Loucy (cell line): ENCODE results near the gene SLC7A10.

Experiments
- H2AFZ ChIP-seq: fragments of 200-600 bp; sonication (generic); 2 replicates; pipeline ENCODE4 v1.6.0; 2016; ENCODE audit warnings: antibody characterized with exemption, mild to moderate bottlenecking, low read length, moderate library complexity
- H3F3A ChIP-seq: fragments of 200-600 bp; 2 replicates; pipeline ENCODE4 v1.6.0; 2016; ENCODE audit warnings: antibody characterized with exemption, low read depth, mild to moderate bottlenecking
- H3K27me3 ChIP-seq: fragments of 200-600 bp; sonication (generic); 2 replicates; pipeline ENCODE4 v1.6.1; 2014; ENCODE audit warnings: low read length, mild to moderate bottlenecking; ENCODE audit not compliant: insufficient read depth, poor library complexity, severe bottlenecking
- H3K36me3 ChIP-seq: fragments of 200-600 bp; sonication (generic); 2 replicates; pipeline ENCODE4 v1.6.1; 2016; ENCODE audit warnings: low read length; ENCODE audit not compliant: insufficient read depth
- H3K4me1 ChIP-seq: fragments of 200-600 bp; sonication (generic); 2 replicates; pipeline ENCODE4 v1.5.1; 2014; ENCODE audit warnings: low read length, mild to moderate bottlenecking; ENCODE audit not compliant: insufficient read depth, poor library complexity, severe bottlenecking
- H3K4me2 ChIP-seq: fragments of 200-600 bp; sonication (generic); 2 replicates; pipeline ENCODE4 v1.6.0; 2014; ENCODE audit warnings: antibody characterized with exemption, low read length, low read depth, mild to moderate bottlenecking; ENCODE audit not compliant: poor library complexity, severe bottlenecking
- H3K4me3 ChIP-seq: fragments of 200-600 bp; sonication (generic); 2 replicates; pipeline ENCODE4 v1.5.1; 2014; ENCODE audit warnings: low read length, mild to moderate bottlenecking, mixed read lengths; ENCODE audit not compliant: poor library complexity, severe bottlenecking
- H3K79me2 ChIP-seq: fragments of 200-600 bp; sonication (generic); 2 replicates; pipeline ENCODE4 v1.6.1; 2014; ENCODE audit warnings: low read length; ENCODE audit not compliant: insufficient read depth
- H3K9ac ChIP-seq: fragments of 200-600 bp; sonication (generic); 2 replicates; pipeline ENCODE4 v1.6.0; 2014; ENCODE audit warnings: mild to moderate bottlenecking, low read depth, low read length, moderate library complexity; ENCODE audit not compliant: poor library complexity, severe bottlenecking
- H3K9me2 ChIP-seq: fragments of 200-600 bp; sonication (generic); replicated peaks from 2 replicates; pipeline ENCODE4 v1.6.1; 2016; ENCODE audit warnings: low read depth, low read length, mixed read lengths
- H3K9me3 ChIP-seq: fragments of 200-600 bp; sonication (generic); 2 replicates; pipeline ENCODE4 v1.6.1; 2014; ENCODE audit warnings: mild to moderate bottlenecking, antibody characterized with exemption, low read length, low read depth; ENCODE audit not compliant: insufficient read depth
- H4K20me1 ChIP-seq: fragments of 200-600 bp; sonication (generic); 2 replicates; pipeline ENCODE4 v1.6.0; 2014; ENCODE audit warnings: antibody characterized with exemption, low read length, mild to moderate bottlenecking; ENCODE audit not compliant: insufficient read depth, poor library complexity, severe bottlenecking
- EZH2phosphoT487 ChIP-seq: fragments of 200-600 bp; IDR thresholded peaks from 2 replicates; pipeline ENCODE4 v1.6.1; 2018; ENCODE audit warnings: antibody characterized with exemption, mild to moderate bottlenecking, moderate library complexity, borderline replicate concordance
- TF ChIP-seq, protein P1 (sequence below): fragments of 200-600 bp; sonication (generic); conservative IDR thresholded peaks from 2 replicates; pipeline ENCODE4 v1.5.1; 2014; ENCODE audit warnings: mild to moderate bottlenecking, antibody characterized with exemption, low read length

The SLC7A10 gene

DNA sequence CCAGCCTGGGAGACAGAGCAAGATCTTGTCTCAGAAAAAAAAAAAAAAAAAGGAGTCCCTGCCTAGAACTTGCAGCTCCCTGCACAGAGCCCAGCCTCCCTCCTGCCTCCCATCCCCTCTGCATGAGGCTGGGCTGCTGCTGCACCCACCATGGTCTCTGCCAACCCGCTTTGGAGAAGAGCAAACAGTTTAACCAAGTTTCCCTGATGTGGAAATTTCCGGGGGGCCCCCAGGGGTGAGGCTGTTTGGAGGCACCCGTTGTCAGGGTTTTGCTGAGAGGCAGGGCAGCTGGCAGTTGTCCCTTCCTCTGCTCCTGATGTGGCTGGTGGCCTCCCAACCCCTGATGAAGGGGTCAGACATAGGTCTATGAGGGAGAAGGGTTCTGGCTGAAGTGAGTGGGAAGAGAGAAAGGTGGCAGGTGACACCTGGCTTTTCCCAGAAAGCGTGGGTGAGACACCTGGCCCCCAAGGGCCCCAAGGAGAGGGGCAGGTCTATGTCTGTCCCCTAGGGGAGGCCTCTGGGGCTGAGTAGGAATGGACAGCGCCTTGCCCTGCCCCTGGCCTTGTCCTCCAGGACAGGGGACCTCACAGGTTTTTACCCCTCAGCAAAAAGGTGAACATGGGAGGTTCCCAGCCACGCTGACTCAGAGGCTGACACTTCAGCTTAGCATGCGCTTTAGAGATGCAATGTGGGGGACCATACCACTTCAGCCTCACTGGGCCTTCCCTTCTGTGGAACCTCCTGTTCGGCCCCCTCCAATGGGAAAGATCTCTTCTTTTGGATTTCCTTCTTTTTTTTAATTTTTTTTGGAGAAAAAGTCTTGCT, 26.0 kb downstream of the SLC7A10 start:
- H3K9ac ChIP-seq: no peak overlapping the region
- H3K4me1 ChIP-seq: no peaks in the 10 kb centered on the region
- no peaks in the 10 kb centered on the region for H3K79me2 ChIP-seq
- H3K4me2 ChIP-seq: no peak overlapping the region
- no peak overlapping the region for H2AFZ ChIP-seq
- H4K20me1 ChIP-seq: no peaks in the 10 kb centered on the region
- H3K9me3 ChIP-seq: no peaks in the 10 kb centered on the region
- H3F3A ChIP-seq: no peaks in the 10 kb centered on the region
- no peaks in the 10 kb centered on the region for H3K36me3 ChIP-seq
- no peak overlapping the region for H3K4me3 ChIP-seq
- H3K9me2 ChIP-seq: no peaks in the 10 kb centered on the region
- no peaks in the 10 kb centered on the region for H3K27me3 ChIP-seq
- TF ChIP-seq EZH2phosphoT487: no peak
- TF ChIP-seq, protein P1, sequence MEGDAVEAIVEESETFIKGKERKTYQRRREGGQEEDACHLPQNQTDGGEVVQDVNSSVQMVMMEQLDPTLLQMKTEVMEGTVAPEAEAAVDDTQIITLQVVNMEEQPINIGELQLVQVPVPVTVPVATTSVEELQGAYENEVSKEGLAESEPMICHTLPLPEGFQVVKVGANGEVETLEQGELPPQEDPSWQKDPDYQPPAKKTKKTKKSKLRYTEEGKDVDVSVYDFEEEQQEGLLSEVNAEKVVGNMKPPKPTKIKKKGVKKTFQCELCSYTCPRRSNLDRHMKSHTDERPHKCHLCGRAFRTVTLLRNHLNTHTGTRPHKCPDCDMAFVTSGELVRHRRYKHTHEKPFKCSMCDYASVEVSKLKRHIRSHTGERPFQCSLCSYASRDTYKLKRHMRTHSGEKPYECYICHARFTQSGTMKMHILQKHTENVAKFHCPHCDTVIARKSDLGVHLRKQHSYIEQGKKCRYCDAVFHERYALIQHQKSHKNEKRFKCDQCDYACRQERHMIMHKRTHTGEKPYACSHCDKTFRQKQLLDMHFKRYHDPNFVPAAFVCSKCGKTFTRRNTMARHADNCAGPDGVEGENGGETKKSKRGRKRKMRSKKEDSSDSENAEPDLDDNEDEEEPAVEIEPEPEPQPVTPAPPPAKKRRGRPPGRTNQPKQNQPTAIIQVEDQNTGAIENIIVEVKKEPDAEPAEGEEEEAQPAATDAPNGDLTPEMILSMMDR: no peak

DNA sequence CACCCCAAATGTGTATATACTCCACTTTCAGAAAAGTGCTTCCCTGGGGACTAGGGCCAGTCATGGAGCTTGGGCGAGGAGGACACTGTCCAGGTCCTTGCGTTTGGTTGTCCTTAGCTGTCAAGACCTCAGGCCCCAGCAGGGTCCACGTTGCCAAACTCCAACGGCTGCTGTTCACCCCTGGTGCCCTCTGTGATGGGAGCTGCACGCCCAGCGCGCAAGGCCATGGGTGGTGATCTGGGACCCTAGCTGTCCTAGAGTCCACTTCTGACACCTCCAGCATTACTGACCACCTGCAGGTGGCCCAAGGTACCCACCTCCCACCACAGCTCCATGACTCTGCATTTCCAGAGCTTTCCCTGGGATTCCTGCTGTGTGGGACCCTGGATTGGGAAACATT, 27.5 kb downstream of the SLC7A10 start:
- H3K4me3 ChIP-seq: no peak overlapping the region
- no peaks in the 10 kb centered on the region for H3K27me3 ChIP-seq
- H3K79me2 ChIP-seq: no peaks in the 10 kb centered on the region
- no peak overlapping the region for H3K4me2 ChIP-seq
- H3K4me1 ChIP-seq: no peaks in the 10 kb centered on the region
- no peaks in the 10 kb centered on the region for H3K9me3 ChIP-seq
- H2AFZ ChIP-seq: no peak overlapping the region
- no peaks in the 10 kb centered on the region for H3K9me2 ChIP-seq
- TF ChIP-seq, protein P1: no peak
- TF ChIP-seq EZH2phosphoT487: no peak
- no peaks in the 10 kb centered on the region for H3K36me3 ChIP-seq
- H3F3A ChIP-seq: no peaks in the 10 kb centered on the region
- no peak overlapping the region for H3K9ac ChIP-seq
- H4K20me1 ChIP-seq: no peaks in the 10 kb centered on the region

- Histone ChIP-seq H3K9me3 (no peaks in the 10 kb centered on the region), H3K9me2 (no peaks in the 10 kb centered on the region), H3K36me3 (no peaks in the 10 kb centered on the region), H3F3A (no peaks in the 10 kb centered on the region), H4K20me1 (no peaks in the 10 kb centered on the region), H3K4me3 (no peak overlapping the region), H3K4me2 (no peak overlapping the region), H3K79me2 (no peaks in the 10 kb centered on the region), H3K4me1 (no peaks in the 10 kb centered on the region), H3K27me3 (no peaks in the 10 kb centered on the region), H3K9ac (no peak overlapping the region), H2AFZ (no peak overlapping the region)
- TF ChIP-seq EZH2phosphoT487: no peak
- TF ChIP-seq, protein P1: no peak
These were observed 28.1 kb downstream of the SLC7A10 start for GRCh38 chr19:33197591-33198000.
